ENCODE measurements around the gene PORCN.
"Not testable (repeated sequence)": the region's sequence is repeated elsewhere in the genome, so short reads cannot be mapped to it uniquely, and the experiment has no call there.

PORCN gene

DNA sequence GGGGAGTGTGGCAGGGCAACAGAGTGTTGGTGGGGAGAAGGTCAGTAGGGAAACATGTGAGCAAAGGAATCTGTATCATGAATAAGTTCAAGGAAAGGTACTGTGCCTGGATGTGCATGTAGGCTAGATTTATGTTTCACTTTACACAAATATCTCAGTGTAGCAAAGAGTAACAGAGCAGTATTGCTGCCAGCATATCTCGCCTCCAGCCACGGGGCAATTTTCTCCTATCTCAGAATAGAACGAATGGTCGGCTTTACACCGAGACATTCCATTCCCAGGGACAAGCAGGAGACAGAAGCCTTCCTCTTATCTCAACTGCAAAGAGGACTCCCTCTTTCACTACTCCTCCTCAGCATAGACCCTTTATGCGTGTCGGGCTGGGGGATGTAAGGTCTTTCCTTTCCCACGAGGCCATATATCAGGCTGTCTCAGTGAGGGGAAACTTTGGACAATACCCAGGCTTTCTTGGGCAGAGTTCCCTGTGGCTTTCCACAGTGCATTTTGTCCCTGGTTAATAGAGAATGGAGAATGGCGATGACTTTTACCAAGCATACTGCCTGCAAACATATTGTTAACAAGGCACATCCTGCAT lies 47.0 kb downstream of the PORCN start:
- not testable (repeated sequence) for DNase-seq

DNA sequence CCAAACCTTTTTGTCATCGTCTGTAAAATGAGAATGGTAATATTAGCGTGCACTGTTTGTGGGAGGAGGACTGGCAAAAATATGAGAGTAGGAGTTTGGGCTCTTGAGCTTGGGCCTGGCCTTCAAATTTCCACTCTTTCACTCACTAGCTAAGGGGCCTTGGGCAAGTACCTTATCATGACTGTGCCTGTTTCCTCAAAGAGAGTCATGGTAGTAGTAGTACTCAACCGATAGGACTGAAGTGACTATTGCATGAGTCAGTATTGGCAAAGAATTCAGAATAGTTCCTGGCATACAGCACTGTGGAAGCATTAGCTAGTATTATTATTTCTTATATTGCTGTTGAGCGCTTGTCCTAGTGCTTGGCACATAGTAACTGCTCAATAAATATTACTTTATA lies 49.5 kb downstream of the PORCN start:
- DNase-seq: no peak

GRCh38 chrX:48559636-48560035 lies 50.8 kb downstream of the PORCN start:
- DNase-seq: no peak

- DNase-seq: no peak
Measured at GRCh38 chrX:48560056-48560455, 51.3 kb downstream of the PORCN start.

- no peak for DNase-seq
Measured at GRCh38 chrX:48560681-48561080, 51.9 kb downstream of the PORCN start.

DNA sequence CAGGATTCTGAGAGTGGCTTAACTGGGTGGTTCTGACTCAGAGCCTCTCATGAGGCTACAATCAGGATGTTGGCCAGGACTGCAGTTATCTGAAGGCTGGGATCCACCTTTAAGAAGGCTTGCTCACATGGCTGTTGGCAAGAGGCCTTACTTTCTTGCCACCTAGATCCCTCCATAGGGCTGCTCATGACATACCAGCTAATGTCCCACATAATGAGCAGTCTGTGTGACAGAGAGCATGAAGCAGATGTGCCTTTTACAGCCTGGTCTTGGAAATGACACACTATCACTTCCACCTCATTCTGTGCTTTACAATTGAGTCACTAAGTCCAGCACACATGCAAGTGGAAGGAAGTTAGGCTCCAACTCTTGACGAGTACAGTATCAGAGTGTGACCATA lies 61.2 kb downstream of the PORCN start:
- no peak for DNase-seq

All from COR-L47 (cell line).